NCI-H510A treated with DMSO at 0.1 percent for 48 hours (cell line): ENCODE data around the gene LYPD4.
A peak's percentile ranks its signal among the peaks of the same experiment; 100 is the strongest.

Experiments
- DNase-seq: peaks from one replicate; lab custom pipeline; 2025; lab: John Stamatoyannopoulos, UW

Gene LYPD4

GRCh38 chr19:41872775-41873647, 28.5 kb upstream of the LYPD4 start:
- DNase-seq, result peak; percentile 72

DNA sequence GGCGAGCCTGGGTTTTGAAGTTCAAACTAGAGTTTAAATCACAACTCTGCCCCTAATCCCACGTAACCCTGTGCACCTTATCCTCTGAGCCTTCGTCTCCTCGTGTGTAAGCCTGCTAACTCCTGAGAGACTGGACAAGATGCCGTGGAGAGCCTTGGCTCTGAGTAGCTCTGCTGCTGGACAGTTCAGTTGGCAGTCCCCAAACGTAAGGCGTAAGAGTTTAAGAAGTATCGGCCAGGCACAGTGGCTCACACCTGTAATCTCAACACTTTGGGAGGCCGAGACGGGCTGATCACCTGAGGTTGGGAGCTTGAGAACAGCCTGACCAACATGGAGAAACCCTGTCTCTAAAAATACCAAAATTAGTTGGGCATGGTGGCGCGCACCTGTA, 27.9 kb upstream of the LYPD4 start:
- no peak for DNase-seq

- DNase-seq, result no peak
Measured at GRCh38 chr19:41871573-41872383, 27.3 kb upstream of the LYPD4 start.

- no peak for DNase-seq
Measured at GRCh38 chr19:41870401-41870873, 26.0 kb upstream of the LYPD4 start.

- DNase-seq, result no peak
Measured at GRCh38 chr19:41869374-41869955, 25.0 kb upstream of the LYPD4 start.

DNA sequence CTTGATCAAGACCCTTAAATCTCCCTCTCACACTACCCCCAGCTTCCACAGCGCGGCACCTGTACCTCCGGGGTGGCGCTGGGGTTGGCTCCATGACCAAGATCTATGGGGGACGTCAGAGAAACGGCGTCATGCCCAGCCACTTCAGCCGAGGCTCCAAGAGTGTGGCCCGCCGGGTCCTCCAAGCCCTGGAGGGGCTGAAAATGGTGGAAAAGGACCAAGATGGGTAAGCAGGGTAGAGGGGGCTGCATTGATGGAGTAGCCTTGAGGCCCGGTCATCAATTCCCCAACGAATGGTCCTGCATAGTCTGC, 24.5 kb upstream of the LYPD4 start:
- no peak for DNase-seq

DNA sequence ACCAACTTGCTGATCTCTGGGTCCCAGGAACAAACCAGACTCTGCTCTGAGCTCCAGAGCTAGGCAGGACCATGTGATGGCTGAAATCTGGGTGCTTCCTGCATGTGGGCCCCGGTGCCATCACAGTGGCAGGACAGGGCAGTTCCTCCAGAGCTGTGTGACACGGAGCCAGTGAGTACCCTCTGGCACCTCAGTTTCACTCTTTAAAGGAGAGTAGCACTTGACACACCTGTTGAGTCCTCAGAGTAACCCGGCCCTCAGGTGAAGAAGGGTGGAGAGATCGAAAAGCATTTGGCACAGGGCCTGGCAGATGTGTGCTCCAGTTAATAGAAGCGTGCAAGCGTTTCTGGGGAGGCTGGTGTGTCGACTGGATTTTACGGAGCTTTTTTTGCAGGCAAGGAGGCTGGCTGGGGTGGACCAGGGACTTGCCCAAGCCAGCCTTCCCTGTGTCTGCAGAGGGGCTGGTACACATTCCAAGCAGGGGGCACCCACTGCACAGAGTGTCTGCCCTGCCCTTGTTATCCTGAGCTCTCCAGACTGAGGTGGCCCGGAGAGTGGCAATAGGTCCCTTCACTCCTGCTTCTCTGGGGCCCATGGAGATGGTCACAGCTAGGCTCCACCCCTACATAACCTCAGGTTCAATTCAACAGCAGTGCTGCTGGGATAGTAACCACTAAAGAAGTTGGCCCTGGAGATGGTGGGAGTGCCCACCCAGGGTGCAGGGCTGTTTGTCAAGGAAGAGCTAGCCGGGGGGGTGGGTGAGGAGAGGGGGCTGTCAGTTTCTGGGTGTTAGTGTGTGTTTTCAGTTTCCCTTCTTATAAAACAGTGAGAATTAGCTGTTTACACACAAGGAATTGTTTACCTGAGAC, 23.9 kb upstream of the LYPD4 start:
- DNase-seq, result peak; percentile 80

- DNase-seq, result peak; percentile 21
Measured at GRCh38 chr19:41866284-41866683, 21.8 kb upstream of the LYPD4 start.

DNA sequence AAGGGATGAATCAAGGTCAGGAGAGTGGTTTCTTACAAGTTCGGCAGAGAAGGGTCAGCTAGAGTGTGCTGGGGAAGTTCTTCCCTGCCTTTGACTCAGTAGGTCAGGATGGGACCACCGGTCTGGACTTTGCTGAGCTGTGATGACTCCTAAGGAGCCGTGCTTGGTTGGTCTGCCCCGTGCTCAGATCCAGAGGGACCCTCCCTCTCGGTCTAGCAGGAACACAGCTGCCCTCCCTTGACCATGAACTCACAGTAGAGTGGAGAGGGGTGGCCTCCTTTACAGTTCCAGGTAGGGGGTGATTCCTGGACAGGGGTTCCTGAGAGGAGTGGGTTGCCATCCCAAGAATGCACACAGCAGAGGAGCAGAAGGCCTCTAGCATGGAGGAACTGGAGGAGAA, 19.9 kb upstream of the LYPD4 start:
- DNase-seq, result no peak

GRCh38 chr19:41863209-41863931, 18.9 kb upstream of the LYPD4 start:
- DNase-seq, result no peak

- no peak for DNase-seq
Measured at GRCh38 chr19:41862445-41862986, 18.0 kb upstream of the LYPD4 start.

DNA sequence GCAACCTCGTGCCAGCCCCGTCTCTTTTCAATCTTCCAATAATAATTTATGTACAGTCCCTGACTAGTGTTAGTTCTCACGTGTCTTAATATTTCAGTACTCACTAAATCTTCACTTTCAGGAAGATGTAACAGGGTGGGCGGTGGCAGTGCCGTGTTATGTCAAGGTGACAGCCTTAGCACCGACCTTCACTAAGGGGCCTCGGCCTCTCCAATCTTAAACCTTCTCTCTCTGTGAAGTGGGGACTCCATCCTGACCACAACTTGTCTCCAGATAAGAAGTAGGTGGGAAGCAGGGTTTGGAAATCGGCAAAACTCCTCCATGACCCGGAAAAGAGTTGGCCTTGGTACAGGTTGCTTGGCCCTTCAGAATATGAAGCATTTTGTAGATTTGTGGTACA, 17.4 kb upstream of the LYPD4 start:
- no peak for DNase-seq

GRCh38 chr19:41861116-41861768, 16.8 kb upstream of the LYPD4 start:
- no peak for DNase-seq

DNA sequence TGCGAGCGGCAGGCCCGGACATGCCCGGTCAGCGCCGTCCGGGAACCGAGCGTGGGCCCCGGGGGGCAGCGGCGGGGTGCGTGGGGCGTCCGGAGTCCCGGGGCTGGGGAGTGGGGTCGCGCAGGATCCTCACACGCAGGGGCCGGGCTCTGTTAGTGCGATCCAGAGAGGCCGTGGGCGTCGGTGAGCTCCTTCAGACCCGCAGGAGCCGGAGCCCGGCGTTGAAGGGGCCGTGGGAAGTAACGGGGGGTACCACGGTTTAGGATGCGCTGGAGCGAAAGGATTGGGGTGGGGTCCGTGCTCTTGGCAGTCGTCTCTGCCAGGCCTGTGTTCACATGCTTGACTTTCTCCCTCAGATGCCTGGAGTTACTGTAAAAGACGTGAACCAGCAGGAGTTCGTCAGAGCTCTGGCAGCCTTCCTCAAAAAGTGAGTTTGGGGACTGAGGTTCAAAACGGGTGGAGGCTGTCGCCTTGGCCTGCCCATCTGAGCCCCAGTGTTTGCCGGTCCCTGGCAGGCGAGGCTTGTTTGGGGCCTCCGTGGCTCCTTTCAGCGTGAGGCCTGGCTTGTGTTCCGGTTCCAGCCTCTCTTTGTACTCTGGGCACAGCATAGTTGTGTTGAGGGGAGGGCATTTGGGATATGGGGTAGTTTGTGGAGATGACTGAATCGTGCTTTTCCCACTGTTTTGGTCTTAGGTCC, 16.1 kb upstream of the LYPD4 start:
- no peak for DNase-seq

DNA sequence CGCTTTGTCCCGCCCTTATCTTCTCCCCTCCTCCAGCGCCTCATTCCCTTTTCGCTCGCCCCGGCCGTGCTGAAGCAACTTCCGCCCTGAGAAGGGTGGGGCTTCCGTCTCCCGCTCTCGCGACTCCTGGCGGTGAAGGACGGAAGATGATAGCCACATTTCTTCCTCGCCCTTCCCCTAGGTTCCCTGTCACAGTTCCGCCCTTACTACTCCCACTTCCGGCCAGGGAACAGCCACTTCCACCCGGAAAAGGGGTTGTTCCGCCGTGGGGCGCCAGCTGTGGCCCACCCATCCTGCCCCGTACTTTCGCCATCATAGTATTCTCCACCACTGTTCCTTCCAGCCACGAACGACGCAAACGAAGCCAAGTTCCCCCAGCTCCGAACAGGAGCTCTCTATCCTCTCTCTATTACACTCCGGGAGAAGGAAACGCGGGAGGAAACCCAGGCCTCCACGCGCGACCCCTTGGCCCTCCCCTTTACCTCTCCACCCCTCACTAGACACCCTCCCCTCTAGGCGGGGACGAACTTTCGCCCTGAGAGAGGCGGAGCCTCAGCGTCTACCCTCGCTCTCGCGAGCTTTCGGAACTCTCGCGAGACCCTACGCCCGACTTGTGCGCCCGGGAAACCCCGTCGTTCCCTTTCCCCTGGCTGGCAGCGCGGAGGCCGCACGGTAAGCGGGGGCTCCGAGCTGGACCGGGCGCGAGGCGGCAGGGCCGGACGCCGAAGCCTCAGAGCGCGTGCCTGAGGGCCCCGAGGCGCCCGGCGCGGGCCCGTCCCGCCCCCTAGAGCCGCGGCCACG, 15.3 kb upstream of the LYPD4 start, which contains the start of gene RPS19:
Gene RPS19 (plus strand): TSS at position 638 of the 801 bp plus-strand sequence. CDS start 520 bp downstream, outside the sequence.
- DNase-seq, result peak; percentile 99

GRCh38 chr19:41859213-41859617, 14.7 kb upstream of the LYPD4 start:
- DNase-seq, result no peak

DNA sequence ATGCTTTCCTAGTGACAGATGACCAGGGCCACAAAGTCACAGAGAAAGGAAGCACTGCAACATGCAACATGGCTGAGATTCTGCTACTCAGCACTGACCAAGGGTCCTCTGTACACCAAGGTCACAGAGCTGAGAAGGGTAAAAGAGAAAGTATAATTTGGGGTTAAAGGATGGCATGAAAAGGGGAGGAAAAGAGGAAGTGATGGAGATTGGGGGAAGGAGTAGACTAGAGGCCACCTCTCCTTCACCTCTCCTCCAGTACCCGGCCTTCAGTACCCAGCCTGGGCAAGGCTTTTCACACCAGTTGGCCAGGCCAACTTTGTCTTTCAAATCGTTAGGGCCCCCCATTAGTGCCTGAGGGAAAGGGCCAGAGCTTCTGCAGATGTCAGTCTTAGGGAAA, 9.3 kb upstream of the LYPD4 start:
- DNase-seq, result no peak

- DNase-seq, result no peak
Measured at GRCh38 chr19:41853344-41853743, 8.9 kb upstream of the LYPD4 start.

DNA sequence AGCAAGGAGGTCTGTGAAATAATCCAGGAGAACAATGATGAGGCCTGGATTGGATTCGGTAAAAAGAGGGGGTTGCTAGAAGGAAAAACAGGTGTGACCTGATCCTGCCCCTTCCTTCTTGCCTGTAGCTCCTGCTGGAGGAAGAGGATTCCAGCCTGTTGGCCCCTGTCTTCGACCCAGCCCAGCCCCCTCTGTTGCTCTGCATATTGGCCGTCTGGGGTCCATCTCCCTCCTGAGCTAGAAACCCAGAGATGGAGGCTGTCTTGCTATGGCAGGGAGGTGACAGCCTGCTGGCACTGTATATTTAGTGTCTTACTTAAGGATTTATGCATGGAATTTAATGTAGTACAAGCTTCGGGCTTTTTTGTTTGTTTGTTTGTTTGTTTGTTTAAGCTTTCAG, 7.0 kb upstream of the LYPD4 start:
- DNase-seq, result no peak
